ENCODE measurements around the gene LTBP3. TPM values are rescaled to one million over a fixed set of nuclear protein-coding genes. Genes with fewer than 3 reads are reported as not detected.

LTBP3 gene
- total and polyA plus RNA-seq, 9 of the 15 experiments (the other 6 are each of a cell fraction or from before 2014, with no cell fraction given): 0.06 to 20.5 (median 4.8) TPM

DNA sequence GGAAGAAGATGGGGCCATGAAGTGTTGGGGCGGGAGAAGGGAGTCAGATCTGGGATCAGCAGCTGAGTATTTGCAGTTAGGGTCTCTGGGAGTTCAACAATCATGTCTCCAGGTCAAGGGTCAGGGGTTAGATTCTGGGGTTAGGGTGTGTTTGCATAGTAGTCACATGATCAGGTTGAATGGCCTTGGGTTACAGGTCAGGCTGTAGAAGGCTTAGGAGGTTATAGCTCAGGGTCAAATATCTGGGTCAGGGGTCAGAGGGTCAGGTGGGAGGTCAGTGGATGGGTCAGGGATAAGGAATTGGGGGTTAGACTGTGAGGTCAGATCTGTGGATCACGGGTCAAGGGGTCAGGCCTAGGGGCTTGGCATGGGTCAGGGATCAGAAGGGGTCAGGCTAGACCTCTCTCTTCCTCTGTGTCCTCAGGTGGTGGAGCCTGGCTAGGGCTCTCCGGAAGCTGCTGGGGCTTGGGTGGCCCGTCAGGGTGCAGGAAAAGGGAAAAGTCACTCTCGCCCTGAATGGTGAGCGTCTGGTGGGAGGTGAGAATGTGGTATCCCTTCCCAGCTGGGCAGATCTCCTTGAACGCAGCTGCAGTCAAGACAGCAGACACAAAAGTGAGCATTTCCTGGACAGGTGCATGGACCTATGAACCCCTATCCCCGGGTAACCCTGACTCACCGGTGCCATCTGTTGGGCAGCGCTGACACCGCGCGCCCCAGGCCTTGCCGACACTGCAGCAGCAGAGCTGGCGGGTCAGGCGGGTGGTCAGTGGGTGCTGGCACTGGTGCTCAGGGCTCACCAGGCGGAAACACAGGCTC, 6.4 kb downstream of the LTBP3 start (continued):
- TF ChIP-seq, protein P1, sequence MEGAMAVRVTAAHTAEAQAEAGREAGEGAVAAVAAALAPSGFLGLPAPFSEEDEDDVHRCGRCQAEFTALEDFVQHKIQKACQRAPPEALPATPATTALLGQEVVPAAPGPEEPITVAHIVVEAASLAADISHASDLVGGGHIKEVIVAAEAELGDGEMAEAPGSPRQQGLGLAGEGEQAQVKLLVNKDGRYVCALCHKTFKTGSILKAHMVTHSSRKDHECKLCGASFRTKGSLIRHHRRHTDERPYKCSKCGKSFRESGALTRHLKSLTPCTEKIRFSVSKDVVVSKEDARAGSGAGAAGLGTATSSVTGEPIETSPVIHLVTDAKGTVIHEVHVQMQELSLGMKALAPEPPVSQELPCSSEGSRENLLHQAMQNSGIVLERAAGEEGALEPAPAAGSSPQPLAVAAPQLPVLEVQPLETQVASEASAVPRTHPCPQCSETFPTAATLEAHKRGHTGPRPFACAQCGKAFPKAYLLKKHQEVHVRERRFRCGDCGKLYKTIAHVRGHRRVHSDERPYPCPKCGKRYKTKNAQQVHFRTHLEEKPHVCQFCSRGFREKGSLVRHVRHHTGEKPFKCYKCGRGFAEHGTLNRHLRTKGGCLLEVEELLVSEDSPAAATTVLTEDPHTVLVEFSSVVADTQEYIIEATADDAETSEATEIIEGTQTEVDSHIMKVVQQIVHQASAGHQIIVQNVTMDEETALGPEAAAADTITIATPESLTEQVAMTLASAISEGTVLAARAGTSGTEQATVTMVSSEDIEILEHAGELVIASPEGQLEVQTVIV (CRISPR knock-in tag; IDR thresholded peaks at IDR 0.05; ENCODE audit: borderline replicate concordance): no peak
- TF ChIP-seq ARID1B (IDR thresholded peaks at IDR 0.05): no peak
- TF ChIP-seq PBX2 (CRISPR knock-in tag; IDR thresholded peaks at IDR 0.05; ENCODE audit: low read depth): no peak
- TF ChIP-seq PBX2 (tag; conservative IDR thresholded peaks at IDR 0.05; ENCODE audit: low read depth): no peak
- no peak for TF ChIP-seq ZC3H8 (IDR thresholded peaks at IDR 0.05)
- no peak for TF ChIP-seq ZNF668 (CRISPR knock-in tag; IDR thresholded peaks at IDR 0.05)
- no peak; the same call in 1 of the 2 replicates for TF ChIP-seq SMC3 (conservative IDR thresholded peaks at IDR 0.05; ENCODE audit: insufficient read depth, low read depth, low read length)
- peak; percentile 46; the same call in 1 of the 2 replicates for TF ChIP-seq MYNN (IDR thresholded peaks at IDR 0.05)
- no peak for TF ChIP-seq MYNN (CRISPR knock-in tag; IDR thresholded peaks at IDR 0.05)
- TF ChIP-seq, protein P2, sequence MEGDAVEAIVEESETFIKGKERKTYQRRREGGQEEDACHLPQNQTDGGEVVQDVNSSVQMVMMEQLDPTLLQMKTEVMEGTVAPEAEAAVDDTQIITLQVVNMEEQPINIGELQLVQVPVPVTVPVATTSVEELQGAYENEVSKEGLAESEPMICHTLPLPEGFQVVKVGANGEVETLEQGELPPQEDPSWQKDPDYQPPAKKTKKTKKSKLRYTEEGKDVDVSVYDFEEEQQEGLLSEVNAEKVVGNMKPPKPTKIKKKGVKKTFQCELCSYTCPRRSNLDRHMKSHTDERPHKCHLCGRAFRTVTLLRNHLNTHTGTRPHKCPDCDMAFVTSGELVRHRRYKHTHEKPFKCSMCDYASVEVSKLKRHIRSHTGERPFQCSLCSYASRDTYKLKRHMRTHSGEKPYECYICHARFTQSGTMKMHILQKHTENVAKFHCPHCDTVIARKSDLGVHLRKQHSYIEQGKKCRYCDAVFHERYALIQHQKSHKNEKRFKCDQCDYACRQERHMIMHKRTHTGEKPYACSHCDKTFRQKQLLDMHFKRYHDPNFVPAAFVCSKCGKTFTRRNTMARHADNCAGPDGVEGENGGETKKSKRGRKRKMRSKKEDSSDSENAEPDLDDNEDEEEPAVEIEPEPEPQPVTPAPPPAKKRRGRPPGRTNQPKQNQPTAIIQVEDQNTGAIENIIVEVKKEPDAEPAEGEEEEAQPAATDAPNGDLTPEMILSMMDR (IDR thresholded peaks at IDR 0.05 in 2 of 3, conservative IDR thresholded peaks at IDR 0.05 in 1 of 3; ENCODE audit: insufficient read depth in 2 of 3, low read depth in 1 of 3, low read length in 3 of 3): peak; percentile 65 to 79 (median 66)
- TF ChIP-seq MYC (IDR thresholded peaks at IDR 0.05; ENCODE audit: low read depth, low read length): no peak
- TF ChIP-seq MYC (CRISPR knock-in tag; IDR thresholded peaks at IDR 0.05; ENCODE audit: borderline replicate concordance, low read depth): no peak
- no peak for TF ChIP-seq DIDO1 (tag; IDR thresholded peaks at IDR 0.05; ENCODE audit: low read depth)
- no peak for TF ChIP-seq L3MBTL2 (IDR thresholded peaks at IDR 0.05)
- 0 out of 2 replicates have a peak, but pooled peaks have one; percentile 21 for TF ChIP-seq FOXP1 (CRISPR knock-in tag; IDR thresholded peaks at IDR 0.05)
- TF ChIP-seq TEAD1 (CRISPR knock-in tag; IDR thresholded peaks at IDR 0.05): no peak
- TF ChIP-seq ZNF347 (CRISPR knock-in tag; IDR thresholded peaks at IDR 0.05; ENCODE audit: low read depth): no peak
- TF ChIP-seq, protein P3, sequence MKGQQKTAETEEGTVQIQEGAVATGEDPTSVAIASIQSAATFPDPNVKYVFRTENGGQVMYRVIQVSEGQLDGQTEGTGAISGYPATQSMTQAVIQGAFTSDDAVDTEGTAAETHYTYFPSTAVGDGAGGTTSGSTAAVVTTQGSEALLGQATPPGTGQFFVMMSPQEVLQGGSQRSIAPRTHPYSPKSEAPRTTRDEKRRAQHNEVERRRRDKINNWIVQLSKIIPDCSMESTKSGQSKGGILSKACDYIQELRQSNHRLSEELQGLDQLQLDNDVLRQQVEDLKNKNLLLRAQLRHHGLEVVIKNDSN (CRISPR knock-in tag; IDR thresholded peaks at IDR 0.05): peak; percentile 58; the same call in 1 of the 2 replicates
